Camera-type eye (tissue), 1 donor: ENCODE results near the gene BECN2. TPM values are rescaled to one million over a fixed set of nuclear protein-coding genes. Genes with fewer than 3 reads are reported as not detected.

Experiments used
- total RNA-seq: library from RNA; depleted of rRNA; stranded (reverse); fragments of >200 nt; gene quantifications from one replicate; pipeline ENCODE4 v1.2.3, GENCODE V29; 2014

Gene BECN2, protein sequence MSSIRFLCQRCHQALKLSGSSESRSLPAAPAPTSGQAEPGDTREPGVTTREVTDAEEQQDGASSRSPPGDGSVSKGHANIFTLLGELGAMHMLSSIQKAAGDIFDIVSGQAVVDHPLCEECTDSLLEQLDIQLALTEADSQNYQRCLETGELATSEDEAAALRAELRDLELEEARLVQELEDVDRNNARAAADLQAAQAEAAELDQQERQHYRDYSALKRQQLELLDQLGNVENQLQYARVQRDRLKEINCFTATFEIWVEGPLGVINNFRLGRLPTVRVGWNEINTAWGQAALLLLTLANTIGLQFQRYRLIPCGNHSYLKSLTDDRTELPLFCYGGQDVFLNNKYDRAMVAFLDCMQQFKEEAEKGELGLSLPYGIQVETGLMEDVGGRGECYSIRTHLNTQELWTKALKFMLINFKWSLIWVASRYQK
- not detected for total RNA-seq

DNA sequence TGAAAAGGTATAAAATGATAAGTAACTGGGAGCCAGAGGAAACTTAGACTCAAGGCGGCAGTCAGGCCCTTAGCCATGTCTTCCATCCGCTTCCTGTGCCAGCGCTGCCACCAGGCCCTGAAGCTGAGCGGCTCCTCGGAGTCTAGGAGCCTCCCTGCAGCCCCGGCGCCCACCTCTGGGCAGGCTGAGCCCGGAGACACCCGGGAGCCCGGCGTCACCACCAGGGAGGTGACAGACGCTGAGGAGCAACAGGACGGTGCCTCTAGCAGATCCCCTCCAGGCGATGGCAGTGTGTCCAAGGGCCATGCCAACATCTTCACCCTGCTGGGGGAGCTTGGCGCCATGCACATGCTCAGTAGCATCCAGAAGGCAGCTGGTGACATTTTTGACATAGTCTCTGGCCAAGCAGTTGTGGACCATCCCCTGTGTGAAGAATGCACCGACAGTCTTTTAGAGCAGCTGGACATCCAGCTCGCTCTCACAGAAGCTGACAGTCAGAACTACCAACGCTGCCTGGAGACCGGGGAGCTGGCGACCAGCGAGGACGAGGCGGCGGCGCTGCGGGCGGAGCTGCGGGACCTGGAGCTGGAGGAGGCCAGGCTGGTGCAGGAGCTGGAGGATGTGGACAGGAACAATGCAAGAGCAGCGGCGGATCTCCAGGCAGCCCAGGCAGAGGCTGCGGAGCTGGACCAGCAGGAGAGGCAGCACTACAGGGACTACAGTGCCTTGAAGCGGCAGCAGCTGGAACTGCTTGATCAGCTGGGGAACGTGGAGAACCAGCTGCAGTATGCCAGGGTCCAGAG is at the start of gene BECN2:
TSS of gene BECN2 (plus strand) at position 76 of the 803 bp plus-strand sequence. CDS start at position 76, 0 bp downstream.

DNA sequence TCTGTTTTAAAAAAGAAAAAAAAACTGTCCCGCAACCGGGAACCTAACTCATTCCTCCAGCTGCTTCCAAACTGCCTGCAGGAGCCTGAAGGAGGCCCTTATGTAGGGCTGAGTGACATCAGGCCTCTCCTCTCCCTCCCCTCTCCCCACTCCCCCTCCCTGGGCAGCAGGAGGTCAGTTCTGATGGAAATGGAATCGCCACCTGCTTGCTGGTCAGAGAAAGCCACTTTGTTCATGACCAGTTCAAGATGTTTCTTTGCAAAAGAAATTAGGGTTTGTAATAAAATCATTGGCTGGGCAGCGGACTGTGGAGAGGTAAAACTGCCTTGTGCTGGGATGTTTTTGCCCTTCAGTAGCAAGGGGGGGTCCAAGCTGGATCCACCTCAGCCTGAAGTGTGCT is 41.5 kb downstream of the BECN2 start, which contains the start of gene MAP1LC3C:
TSS of gene MAP1LC3C (minus strand) at position 73 of the 400 bp plus-strand sequence. CDS start 90 bp downstream, outside the sequence.

Other genes with a start within 250 kb of the BECN2 start
- 4.3 TPM for gene EXO1, start 109.6 kb upstream of the BECN2 start, total RNA-seq
- gene MAP1LC3C, start 41.3 kb downstream of the BECN2 start, total RNA-seq, result 10.1 TPM